ENCODE measurements around the gene MACROD2.

The MACROD2 gene

GRCh38 chr20:15814911-15815310, 1819.6 kb downstream of the MACROD2 start:
- Histone ChIP-seq H3K36me3 (ENCODE audit: low read length) (no peaks in the 10 kb centered on the region), H3K79me2 (ENCODE audit: insufficient read depth, low read length) (no peaks in the 10 kb centered on the region), H4K20me1 (ENCODE audit: low read depth, low read length) (no peaks in the 10 kb centered on the region), H3F3A (ENCODE audit: insufficient read depth) (no peaks in the 10 kb centered on the region), H3K27ac (ENCODE audit: low read depth, low read length) (no peak overlapping the region), H2AFZ (ENCODE audit: low read depth, low read length, severe bottlenecking) (no peak overlapping the region), H3K4me3 (ENCODE audit: insufficient read depth, low read length, poor library complexity, severe bottlenecking) (no peak overlapping the region), H3K9me3 (ENCODE audit: insufficient read depth, low read length) (no peaks in the 10 kb centered on the region), H3K9me2 (replicated peaks; ENCODE audit: insufficient read depth, low read length) (no peaks in the 10 kb centered on the region), H3K27me3 (ENCODE audit: low read length) (no peaks in the 10 kb centered on the region), H3K4me2 (ENCODE audit: low read depth, low read length, poor library complexity, severe bottlenecking) (no peak overlapping the region), H3K9ac (ENCODE audit: low read length) (no peak overlapping the region)
- TF ChIP-seq CTCF (IDR thresholded peaks at IDR 0.05; ENCODE audit: insufficient read depth, low read length, poor library complexity, severe bottlenecking), result no peak
- TF ChIP-seq EZH2phosphoT487 (conservative IDR thresholded peaks at IDR 0.05; ENCODE audit: low read length), result no peak

- Histone ChIP-seq H3K9me3 (ENCODE audit: insufficient read depth, low read length) (no peaks in the 10 kb centered on the region), H2AFZ (ENCODE audit: low read depth, low read length, severe bottlenecking) (no peak overlapping the region), H3K9ac (ENCODE audit: low read length) (no peak overlapping the region), H4K20me1 (ENCODE audit: low read depth, low read length) (no peaks in the 10 kb centered on the region), H3K4me3 (ENCODE audit: insufficient read depth, low read length, poor library complexity, severe bottlenecking) (no peak overlapping the region), H3K36me3 (ENCODE audit: low read length) (no peaks in the 10 kb centered on the region), H3K27me3 (ENCODE audit: low read length) (no peaks in the 10 kb centered on the region), H3K9me2 (replicated peaks; ENCODE audit: insufficient read depth, low read length) (no peaks in the 10 kb centered on the region), H3F3A (ENCODE audit: insufficient read depth) (no peaks in the 10 kb centered on the region), H3K4me2 (ENCODE audit: low read depth, low read length, poor library complexity, severe bottlenecking) (no peak overlapping the region), H3K79me2 (ENCODE audit: insufficient read depth, low read length) (no peaks in the 10 kb centered on the region), H3K27ac (ENCODE audit: low read depth, low read length) (no peak overlapping the region)
- TF ChIP-seq EZH2phosphoT487 (conservative IDR thresholded peaks at IDR 0.05; ENCODE audit: low read length) (no peak), CTCF (IDR thresholded peaks at IDR 0.05; ENCODE audit: insufficient read depth, low read length, poor library complexity, severe bottlenecking) (no peak)
These were observed 1822.0 kb downstream of the MACROD2 start for GRCh38 chr20:15817351-15817750.

GRCh38 chr20:15818651-15819071, 1823.3 kb downstream of the MACROD2 start:
- H3K36me3 ChIP-seq (ENCODE audit: low read length), result no peaks in the 10 kb centered on the region
- H4K20me1 ChIP-seq (ENCODE audit: low read depth, low read length), result no peaks in the 10 kb centered on the region
- no peaks in the 10 kb centered on the region for H3F3A ChIP-seq (ENCODE audit: insufficient read depth)
- no peaks in the 10 kb centered on the region for H3K79me2 ChIP-seq (ENCODE audit: insufficient read depth, low read length)
- no peaks in the 10 kb centered on the region for H3K9me3 ChIP-seq (ENCODE audit: insufficient read depth, low read length)
- TF ChIP-seq EZH2phosphoT487 (conservative IDR thresholded peaks at IDR 0.05; ENCODE audit: low read length) (no peak), CTCF (IDR thresholded peaks at IDR 0.05; ENCODE audit: insufficient read depth, low read length, poor library complexity, severe bottlenecking) (no peak)
- H3K4me2 ChIP-seq (ENCODE audit: low read depth, low read length, poor library complexity, severe bottlenecking), result no peak overlapping the region
- no peak overlapping the region for H3K27ac ChIP-seq (ENCODE audit: low read depth, low read length)
- H2AFZ ChIP-seq (ENCODE audit: low read depth, low read length, severe bottlenecking), result no peak overlapping the region
- H3K9me2 ChIP-seq (replicated peaks; ENCODE audit: insufficient read depth, low read length), result no peaks in the 10 kb centered on the region
- no peak overlapping the region for H3K9ac ChIP-seq (ENCODE audit: low read length)
- no peak overlapping the region for H3K4me3 ChIP-seq (ENCODE audit: insufficient read depth, low read length, poor library complexity, severe bottlenecking)
- H3K27me3 ChIP-seq (ENCODE audit: low read length), result no peaks in the 10 kb centered on the region
